NCI-H2196 treated with DMSO at 0.1 percent for 48 hours (cell line): ENCODE results near the gene MCTP2.

ENCODE experiments used
- DNase-seq: peaks from one replicate; lab custom pipeline; 2025; ENCODE audit not compliant: unreplicated experiment; lab: John Stamatoyannopoulos, UW

Gene MCTP2

DNA sequence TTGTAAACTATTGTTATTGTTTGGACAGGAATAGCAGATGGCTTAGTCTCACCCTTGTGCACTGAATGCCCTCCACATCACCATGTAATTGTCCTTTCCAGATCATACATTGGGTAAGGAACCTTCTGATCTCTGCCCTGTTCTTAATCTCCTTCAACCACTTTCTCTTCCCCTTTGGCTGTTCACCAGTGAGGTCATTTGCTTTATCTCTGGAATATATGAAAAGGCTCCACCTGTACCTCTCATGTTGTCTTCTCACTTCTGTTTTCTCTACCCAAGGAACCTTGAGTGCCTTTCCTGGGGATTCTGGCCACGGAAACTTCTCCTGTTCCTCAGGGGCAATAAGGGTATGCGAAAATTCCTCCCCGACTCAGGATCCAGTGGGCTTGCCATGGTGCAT lies 28.5 kb downstream of the MCTP2 start:
- no peak for DNase-seq

GRCh38 chr15:94262201-94262600 lies 30.8 kb downstream of the MCTP2 start:
- no peak for DNase-seq

GRCh38 chr15:94263341-94264273 lies 32.2 kb downstream of the MCTP2 start:
- no peak for DNase-seq

DNA sequence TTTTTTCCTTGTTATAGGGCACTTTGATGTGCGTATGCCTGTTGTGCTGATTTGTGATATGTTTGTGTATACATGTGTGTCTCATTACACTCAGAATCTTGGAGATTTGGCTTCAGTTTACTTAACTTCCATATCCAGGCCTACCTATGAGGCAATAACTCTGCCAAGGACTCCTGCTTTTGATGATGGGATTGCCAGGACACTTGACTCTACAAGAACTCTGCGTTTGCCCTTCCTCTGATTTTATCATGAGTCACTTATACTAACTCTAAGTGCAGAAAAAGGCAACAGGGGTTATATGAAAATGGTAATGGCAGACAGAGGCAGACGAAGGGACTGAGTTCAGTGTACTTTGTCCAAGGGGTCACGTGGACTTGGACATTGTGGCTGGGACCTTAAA lies 33.6 kb downstream of the MCTP2 start:
- DNase-seq = no peak

DNA sequence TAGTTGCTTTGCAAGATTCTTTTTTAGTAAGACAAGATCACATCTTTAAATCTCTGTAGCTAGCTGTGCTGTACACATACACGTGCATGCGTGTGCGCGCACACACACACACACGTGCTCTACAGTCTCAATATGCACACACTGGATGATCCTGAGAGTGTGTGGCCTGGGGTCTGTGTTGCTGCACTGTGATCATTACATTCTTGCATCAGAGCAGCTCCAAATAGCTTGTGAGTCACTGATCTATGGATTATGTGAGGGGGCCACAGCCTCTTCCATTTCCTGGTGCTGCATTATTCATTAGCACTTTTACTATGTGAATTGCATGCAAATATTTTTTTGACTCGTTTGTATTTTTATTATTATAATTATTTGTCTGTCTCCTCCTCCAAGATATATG lies 34.6 kb downstream of the MCTP2 start:
- DNase-seq = no peak

- no peak for DNase-seq
These were observed 35.4 kb downstream of the MCTP2 start for GRCh38 chr15:94266789-94267188.

GRCh38 chr15:94269954-94270353 lies 38.6 kb downstream of the MCTP2 start:
- DNase-seq = no peak

DNA sequence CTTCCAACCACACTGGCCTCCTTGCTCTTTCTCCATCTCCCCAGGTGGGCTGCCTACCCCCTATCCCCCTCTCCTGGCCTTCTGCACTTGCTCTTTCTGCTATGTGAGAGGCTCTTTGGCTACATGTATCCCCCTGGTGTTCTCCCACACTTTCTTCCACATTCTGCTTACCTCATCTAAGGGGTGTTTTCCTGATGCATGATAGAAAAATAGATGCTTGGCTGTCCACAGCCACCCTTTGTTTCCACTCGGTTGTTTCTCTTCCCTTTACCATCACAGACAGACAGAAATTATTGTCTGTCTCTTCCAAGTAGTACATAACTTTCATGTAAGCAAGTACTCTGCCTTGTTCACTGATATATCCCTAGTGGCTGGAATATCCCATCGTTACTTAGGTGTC lies 39.2 kb downstream of the MCTP2 start:
- no peak for DNase-seq

DNA sequence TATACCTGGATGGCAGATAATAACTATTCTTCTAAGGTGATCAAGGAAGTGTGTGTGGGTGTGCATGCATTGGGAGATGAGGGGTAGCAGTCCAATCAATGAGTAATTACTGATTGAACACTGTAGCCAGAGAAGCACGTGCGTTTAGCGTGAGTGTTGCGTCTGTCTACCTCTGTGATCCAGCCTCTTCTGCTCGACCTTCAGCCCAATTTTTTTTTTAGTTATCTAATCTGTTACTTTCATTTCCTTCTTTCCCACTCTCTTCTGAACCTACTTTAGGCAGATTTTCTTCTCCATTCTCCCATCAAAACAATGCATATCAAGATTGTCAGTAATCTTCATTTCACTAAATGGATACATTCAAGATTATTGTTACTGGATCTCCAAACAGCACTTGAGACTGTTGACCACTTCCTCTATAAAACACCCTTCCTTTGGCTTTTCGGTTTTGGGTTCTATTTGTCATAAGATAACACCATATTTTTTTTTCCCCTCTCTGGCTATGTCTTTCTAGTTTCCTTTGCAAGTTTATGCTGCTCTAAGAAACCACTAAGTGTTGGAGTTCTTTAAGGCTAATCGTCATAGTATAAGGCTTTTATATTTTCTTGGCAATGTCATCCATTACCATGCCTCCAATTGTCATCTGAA lies 41.0 kb downstream of the MCTP2 start:
- DNase-seq = no peak

GRCh38 chr15:94273826-94274225 lies 42.5 kb downstream of the MCTP2 start:
- no peak for DNase-seq

DNA sequence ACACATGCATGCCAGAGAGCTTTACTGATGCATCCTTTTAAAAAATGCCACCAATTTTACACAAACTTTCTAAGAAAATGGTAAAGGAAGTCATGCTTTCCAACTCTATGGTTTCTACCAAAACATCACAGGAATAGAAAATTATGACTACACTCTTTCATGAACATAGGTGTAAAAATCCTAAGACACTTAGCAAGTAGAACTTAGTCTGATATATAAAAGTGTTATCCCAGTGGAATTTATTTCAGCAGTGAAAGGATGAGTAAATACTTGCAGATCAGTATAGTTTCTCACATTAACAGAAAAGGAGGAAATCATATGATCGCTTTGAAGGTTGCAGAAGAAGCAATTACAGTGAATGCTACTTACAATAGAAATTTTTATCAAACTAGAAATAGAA lies 43.4 kb downstream of the MCTP2 start:
- DNase-seq = no peak

DNA sequence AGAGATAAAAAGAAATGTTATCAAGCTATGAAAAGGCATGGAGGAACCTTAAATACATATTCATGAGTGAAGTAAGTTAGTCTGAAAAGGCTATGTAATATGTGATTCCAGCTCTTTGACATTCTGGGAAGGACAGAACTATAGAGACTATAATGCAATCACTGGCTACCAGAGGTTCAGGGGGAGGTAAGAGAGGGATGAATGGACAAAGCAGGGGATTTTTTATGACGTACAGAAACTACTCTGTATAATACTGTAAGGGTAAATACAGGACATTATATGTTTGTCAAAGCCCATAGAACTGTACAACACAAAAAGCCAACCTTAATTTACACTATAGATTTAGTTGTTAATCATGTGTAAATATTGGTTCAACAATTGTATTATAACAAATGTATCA lies 46.1 kb downstream of the MCTP2 start:
- no peak for DNase-seq

DNA sequence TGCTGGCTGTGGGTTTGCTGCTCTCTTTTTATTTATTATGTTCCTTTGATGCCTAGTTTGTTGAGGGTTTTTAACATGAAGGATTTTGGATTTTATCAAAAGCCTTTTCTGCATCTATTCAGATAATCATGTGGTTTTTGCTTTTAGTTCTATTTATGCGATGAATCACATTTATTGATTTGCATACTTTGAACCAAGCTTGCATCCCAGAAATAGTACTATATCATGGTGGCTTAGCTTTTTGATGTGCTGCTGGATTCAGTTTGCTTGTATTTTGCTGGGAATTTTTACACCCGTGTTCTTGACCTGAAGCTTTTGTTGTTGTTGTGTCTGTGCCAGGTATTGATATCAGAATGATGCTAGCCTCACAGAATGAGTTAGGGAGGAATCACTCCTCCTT lies 48.4 kb downstream of the MCTP2 start:
- no peak for DNase-seq

DNA sequence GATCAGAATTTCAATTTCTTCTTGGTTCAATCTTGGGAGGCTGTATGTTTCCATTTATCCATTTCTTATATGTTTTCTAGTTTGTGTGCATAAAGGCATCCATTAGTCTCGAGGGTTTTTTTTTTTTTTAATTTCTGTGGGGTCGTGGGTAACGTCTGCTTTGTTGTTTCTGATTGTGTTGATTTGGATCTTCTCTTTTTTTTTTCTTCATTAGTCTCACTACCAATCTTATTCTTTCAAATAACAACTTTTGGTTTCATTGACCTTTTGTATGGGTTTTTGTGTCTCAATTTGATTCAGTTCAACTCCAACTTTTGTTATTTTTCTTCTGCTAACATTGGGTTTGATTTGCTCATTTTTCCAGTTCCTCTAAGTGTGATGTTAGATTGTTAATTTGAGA lies 48.9 kb downstream of the MCTP2 start:
- DNase-seq = no peak

GRCh38 chr15:94282269-94283250 lies 51.2 kb downstream of the MCTP2 start:
- DNase-seq = no peak

- DNase-seq = no peak
These were observed 55.2 kb downstream of the MCTP2 start for GRCh38 chr15:94286583-94286982.

DNA sequence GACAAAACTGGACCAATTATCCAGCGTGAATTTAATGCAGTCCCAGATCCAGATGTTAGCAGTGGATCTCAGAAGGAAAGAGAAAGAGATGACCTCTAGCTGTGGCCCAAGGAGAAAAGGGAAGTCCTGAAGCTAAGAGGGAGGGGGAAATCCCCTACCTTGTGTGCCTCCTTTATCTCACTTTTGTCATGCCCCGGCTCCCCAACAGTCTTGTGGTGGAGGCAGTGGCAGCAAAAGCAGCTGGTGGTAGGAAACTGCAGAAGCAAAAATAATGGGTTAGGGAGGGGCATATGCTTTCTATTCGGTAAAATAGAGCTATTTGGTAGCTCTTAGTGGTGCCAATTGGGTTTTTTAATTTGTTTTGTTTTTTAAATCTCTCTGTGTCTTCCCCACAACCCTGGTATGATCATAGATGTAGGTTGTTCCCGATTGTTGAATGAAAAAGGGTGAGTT lies 56.5 kb downstream of the MCTP2 start:
- no peak for DNase-seq

- no peak for DNase-seq
These were observed 59.4 kb downstream of the MCTP2 start for GRCh38 chr15:94290730-94291129.

DNA sequence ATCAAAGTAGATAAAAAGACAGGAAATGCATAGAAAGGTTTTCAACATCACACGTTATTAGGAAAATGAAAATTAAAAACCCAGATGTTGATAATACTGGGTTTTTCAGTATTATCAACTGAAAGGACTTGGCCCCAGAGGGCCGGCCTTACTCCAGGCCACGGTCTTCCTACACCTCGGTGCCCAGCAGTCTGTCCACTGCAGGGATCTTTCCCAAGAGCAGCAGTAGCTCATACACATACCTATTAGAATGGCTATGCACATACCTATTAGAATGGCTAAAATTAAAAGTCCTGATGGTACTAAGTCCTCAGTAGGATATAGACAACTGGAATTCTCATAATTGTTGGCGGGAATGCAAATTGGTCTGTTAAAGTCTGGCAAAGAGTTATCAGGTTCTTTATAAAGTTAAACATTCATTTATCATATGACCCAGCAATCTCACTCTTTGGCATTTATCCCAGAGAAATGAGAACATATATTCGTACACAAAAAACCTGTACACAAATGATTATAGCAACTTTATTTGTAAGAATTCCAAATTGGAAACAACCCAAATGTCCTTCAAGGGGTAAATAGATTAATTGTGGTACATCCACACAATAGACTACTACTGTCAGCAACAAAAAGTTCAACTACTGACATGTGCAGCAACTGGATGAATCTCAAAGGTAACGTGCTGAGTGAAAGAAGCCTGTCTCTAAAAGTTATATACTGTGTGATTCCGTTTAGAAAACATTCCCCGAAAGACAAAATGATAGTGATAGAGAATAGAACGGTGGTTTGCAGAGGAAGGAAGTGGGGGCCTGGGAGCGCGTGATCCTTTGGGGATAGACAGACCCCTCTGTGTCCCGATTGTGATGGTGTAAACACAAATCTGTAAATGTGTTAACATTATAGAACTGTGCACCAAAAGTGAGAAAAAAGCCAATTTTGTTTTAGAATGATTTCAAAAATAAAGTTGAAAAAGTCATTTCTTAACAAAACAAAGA lies 62.3 kb downstream of the MCTP2 start:
- DNase-seq = no peak

DNA sequence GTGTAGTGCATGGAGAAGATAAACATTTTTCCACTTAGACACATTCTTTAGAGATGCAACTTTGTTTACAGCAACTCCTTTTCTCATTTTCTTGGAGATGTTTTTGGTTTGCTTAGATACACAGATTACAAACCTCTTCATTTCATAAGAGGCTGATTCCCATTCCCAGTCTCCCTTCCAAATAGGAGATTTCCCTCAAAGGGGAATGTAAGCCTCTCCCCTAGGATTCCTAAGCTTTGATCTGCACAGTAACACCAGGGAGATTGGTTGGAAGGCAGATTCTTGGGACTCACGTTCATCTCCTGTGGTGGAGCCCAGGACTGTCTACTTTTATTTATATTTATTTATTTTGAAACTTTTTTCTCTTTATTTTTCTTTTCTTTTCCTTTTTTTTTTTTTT lies 63.2 kb downstream of the MCTP2 start:
- no peak for DNase-seq
